NCI-H146 treated with DMSO at 0.1 percent for 48 hours (cell line): ENCODE measurements around the gene WDR86.

Experiments
- DNase-seq: peaks from one replicate; lab custom pipeline; 2025; ENCODE audit not compliant: unreplicated experiment; lab: John Stamatoyannopoulos, UW

The WDR86 gene, protein sequence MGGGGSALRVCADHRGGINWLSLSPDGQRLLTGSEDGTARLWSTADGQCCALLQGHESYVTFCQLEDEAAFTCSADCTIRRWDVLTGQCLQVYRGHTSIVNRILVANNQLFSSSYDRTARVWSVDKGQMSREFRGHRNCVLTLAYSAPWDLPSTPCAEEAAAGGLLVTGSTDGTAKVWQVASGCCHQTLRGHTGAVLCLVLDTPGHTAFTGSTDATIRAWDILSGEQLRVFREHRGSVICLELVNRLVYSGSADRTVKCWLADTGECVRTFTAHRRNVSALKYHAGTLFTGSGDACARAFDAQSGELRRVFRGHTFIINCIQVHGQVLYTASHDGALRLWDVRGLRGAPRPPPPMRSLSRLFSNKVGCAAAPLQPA

DNA sequence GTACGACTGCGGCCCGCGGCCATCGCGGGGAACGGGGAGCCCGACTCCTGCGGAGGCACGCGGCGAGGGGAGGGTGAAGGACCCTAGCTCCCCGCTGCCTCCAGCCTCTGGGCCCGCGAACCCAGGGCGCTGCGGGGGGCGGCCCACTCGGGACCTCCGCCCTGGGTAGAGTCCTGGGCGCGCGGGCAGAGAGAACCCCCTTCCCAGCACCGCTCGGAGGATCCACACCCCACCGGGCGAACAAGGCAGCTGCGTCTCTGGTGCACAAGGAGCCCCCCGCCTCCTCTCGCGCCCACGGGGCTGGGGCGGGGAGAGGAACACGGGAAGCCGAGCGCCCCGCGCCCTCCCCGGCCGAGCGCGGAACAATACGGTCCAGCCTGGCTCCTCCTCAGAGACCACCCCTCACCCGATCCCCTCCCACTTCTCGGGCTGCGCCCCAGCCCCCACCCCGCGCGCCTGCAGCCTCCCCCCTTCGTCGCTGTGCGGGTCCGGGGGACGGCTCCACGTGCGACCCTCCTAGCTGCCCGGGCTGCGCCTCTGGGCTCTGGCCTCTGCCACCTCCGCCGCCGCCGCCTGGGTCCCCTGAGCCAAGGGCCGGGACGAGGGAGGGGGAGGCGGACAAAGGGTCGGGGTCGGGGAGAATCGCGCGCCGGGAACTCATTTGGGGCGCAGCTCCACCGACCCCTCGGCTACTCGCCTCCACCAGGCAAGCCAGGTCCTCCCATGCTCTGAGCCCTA, at the start of gene WDR86:
Gene WDR86 (minus strand): TSS at position 372 of the 738 bp plus-strand sequence. CDS start 449 bp downstream, outside the sequence.
- DNase-seq = no peak

DNA sequence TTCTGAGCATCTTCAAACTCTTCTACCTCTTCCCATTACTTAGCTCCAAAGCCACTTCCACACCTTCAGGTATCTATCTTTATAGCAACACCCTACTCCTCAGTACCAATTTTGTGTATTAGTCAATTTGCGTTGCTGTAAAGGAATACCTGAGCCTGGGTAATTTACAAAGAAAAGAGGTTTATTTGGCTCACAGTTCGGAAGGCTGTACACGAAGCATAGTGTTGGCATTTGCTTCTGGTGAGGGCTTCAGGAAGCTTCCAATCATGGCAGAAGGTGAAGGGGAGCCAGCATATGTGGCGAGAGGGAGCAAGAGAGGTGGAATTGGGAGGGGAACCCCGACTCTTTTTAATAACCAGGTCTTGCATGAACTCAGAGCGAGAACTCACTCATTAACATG, 47.7 kb upstream of the WDR86 start:
- DNase-seq = no peak

DNA sequence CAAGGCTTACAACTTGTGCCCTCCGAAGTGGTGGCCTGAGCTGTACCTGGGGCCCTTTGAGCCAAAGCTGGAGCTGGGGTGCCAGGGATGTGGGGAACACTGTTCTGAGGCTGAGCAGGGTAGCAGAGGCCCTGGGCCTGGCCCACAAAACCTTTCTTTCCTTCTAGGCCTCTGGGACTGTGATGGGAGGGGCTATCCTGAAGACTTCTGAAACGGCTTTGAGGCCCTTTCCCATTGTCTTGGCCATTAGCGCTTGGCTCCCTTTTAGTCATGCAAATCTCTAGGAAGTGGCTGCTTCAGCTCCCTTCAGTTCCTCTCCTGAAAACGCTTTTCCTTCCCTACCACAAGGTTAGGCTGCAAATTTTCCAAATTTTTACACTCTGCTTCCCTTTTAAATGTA, 46.9 kb upstream of the WDR86 start:
- DNase-seq = no peak

DNA sequence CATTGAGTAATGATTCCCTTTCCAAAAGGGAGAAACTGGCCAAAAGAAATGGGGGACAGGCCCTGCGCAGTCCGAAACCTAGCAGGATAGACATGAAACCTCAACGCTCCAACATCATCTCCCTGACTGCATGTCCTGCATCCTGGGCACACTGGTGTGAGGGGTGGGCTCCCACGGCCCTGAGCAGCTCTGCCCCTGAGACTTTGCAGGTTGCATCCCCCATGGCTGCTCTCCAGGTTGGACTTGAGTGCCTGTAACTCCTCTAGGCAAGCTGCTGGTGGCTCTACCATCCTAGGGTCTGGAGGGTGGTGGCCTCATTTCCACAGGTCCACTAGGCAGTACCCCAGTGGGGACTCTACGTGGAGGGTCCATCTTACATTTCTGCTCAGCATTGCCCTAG, 46.4 kb upstream of the WDR86 start:
- no peak for DNase-seq

DNA sequence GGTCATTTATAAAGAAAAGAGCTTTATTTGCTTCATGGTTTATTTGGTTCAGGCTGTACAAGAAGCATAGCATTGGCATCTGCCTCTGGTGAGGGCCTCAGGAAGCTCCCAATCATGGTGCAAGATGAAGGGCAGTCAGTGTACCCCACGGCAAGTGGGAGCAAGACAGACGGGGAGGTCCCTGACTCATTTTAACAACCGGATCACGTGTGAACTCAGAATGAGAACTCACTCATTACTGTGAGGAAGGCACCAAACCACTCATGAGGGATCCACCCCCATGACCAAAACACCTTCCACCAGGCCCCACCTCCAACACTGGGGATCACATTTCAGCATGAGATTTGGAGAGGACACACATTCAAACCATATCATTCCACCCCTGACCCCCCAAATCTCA, 45.9 kb upstream of the WDR86 start:
- no peak for DNase-seq

DNA sequence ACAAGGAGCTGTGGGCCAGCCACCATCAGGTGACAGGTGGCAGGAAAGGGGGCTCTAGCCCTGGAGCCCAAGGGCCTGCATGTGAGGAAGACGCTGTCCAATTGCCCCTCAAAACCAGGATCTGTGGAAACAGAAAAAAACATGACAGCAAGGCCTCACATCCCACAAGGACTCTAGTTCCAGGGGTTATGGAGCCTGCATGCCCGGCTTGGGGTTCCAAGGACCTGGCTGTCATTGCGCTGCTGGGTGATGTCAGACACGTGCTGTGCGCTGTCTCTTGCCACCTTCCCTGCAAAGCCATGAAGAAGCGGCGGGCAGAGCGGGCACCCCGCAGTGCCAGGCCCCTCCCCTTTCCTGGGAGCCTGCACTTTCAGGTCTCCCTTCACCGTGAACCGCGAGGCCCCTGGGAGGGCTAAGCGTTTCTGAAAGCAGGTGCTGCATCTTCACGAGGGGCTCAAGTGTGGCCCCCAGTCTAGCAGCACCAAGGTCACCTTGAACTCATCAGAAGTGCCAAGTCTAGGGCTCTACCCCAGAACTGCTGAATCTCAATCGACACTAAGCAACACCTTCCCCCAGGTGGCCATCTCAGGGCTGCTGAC, 45.2 kb upstream of the WDR86 start:
- no peak for DNase-seq

DNA sequence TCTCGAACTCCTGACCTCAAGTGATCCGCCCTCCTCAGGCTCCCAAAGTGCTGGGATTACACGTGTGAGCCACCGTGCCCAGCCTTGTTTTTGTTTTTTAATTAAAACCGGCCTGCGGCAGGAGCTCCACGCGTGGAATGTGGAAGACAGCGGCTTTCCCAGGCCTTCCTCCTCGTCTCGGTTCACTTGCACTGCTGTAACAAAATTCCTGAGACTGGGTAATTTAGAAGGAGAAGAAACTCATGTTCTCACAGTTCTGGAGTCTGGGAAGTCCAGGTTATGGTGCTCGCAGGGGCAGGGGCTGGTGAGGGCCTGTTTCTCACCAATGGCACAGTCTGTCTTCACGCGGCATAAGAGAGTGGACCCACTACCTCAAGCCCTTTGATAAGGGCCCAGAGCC, 44.5 kb upstream of the WDR86 start:
- DNase-seq = no peak

DNA sequence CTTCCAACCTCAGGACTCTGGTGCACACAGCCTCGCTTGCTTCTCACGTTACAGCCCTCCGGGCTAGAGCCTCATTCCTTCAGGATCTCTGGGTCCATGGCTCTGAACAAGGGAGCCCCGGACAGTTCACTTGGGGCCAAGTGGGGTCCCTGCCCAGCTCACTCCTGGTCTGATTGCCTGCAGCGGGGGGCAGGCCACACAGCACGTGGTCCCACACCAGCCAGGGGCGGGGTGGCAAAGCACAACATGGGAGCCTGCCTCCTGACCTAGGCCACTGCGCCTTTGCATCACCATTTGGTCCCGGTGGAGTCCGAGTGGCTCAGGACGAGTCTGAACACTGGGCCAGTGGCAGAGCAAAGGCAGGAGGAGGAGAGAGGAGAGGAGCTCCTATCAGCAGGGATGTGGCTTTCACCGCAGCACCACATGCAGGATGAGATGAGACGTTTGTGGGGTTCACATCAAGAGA, 43.5 kb upstream of the WDR86 start:
- DNase-seq = no peak

DNA sequence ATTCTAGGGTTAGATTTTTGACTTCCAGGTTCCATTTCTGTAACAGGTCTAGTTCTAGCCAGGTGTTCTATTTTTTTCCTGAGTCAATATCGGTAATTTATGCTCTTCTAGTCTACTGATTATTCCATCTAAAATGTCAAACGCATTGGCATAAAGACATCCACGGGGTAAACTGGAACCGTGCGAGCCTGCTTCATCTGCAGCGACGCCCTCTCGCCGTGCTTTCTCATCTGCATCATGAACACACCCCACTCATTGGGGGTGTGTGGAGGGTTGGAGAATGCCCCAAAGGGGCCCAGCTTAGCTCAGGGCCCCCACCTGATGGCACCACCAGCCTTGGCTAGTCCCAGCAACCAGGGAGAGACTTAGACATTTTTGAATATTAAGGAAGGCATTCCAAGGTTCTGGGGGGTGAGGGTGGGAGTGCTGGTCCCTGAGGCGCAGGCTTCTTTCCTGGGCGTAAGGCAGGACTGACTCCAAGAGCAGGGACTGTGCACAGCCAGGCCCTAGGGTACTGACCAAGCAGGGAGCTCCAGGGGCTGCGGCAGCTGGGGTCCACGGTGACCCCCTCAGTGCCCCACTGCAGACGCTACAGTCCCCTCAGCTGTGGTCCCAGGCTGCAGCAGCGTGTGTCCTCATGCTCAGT, 43.0 kb upstream of the WDR86 start:
- DNase-seq = no peak

DNA sequence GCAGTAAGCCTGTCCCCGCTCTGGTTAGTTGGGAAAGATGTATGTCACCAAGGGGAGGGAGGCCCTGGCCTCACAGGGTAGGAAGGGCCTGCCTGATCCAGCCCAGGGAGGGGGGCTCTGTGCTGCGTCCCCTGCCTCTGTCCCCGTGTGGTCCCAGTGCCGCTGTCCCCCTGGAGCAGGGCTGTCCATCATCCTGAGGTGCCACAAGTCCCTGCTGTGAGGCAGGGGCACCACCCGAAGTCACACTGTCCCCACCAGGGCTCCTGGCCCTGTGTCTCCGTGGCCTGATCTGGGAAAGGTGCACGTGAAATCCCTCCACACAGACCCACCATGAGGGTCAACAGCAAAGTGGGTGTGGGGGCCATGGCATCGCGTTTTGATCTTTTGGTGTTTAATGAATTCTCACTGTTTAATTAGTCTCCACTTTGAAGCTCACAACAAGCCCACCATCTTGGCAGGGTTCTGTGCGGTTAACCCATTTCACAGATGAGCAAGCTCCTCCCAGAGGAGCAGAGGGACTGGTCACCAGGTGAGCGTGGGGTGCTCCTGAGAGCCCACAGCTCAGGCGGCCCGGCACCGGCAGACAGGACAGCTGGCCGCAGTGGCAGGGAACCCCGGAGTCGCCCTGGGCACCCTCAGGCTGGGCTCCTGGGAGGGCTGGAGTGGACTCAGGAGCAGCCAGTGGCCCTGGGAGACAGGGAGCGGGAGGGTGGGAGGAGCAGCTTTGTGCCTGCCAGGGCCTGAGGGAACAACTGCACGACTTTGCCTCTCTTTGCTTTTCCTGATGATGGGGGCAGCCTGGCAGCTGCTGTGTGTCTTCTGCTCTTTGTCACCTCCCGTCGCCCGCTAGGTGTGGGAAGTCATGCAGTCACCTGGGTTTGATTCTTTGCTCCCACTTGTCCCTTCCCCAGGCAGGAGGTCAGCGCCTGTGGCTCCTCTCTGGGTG, 42.1 kb upstream of the WDR86 start:
- no peak for DNase-seq

DNA sequence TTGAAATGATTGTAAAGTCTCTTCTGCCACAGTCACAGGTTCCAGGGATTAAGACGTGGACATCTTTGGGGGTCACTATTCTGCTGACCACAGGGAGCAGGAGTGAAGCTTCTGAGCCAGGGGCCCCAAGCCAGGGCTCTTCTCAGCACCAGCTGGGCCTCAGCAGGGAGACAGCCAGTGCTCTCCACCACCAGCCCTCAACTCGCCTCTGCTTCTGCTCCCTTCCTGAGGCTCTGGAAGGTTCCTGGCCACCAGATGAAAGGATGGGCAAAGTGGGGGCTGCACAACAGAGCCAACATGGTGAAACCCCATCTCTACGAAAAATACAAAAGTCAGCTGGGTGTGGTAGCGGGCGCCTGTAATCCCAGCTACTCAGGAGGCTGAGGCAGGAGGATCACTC, 41.3 kb upstream of the WDR86 start:
- no peak for DNase-seq

DNA sequence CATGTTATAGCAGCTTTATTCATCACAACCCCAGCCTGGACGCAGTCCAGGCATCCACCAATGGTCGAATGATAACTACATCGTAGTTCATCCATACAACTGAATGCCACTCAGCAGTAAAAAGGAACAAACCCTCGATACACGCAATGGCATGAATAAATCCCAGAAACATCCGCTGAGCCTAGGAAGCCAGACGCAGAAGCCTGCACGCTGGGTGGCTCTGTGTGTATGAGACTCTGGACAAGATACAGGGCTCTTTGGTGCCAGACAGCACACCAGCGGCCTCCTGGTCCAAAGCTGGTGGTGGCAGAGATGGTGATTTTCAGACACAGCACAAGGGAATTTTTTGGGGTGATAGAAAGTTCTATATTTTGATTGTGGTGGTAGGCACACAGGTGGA, 40.2 kb upstream of the WDR86 start:
- no peak for DNase-seq

DNA sequence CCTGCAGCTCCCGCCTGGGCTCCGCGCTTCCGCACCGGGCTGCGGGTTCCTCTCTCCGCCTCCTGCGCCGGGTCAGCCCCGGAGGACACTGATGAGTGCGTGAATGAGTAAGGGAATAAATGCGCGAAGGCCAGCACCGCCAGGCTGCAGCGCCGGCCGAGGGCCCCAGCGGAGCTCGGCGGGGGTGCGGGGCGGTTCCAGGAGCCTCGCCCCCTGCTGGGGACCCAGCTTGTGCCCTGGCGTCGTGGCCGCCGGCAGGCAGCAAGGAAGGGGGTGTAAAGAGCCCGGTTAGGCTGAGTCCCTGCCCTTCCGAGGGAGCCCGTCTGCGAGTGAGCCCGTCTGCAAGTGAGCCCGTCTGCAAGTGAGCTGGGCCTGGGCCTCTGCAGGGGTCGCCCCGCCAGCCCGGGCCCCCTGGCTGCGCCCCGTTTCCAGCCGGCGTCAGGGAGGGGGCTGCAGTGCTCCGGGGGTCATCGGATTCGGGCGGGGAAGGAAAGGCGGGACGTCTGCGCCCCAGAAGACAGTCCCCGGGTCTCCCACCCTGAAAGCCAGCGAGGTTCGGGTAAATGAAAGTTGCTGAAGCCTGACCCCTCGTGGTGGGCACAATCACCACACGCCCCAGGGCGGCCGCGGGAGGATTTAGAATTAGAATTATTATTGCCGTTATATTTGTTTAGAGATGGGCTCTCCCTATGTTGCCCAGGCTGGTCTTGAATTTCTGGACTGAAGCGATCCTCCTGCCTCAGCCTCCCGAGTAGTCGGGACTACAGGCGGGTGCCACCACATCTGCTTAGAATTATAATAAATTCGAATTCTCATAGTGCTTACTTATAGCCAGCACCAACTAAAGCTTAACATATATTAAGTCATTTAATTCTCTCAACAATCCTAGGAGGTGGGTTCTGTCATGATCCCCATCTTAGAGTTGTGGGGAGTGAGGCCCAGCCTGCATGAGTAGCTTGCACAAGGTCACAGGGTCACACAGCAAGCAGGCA, 38.7 kb upstream of the WDR86 start:
- no peak for DNase-seq

DNA sequence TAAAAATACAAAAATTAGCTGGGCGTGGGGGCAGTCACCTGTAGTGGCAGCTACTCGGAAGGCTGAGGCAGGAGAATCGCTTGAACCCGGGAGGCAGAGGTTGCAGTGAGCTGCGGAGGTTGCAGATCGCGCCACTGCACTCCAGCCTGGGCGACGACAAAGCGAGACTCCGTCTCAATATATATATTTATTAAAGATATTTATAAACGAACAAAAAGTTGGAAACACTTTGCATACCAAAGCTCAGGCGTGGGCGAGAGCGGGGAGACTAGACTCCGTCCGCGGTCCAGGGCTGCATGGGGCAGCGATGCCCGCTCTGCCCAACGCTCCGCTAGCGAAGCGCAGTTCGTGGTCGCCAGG, 38.0 kb upstream of the WDR86 start:
- DNase-seq = no peak

DNA sequence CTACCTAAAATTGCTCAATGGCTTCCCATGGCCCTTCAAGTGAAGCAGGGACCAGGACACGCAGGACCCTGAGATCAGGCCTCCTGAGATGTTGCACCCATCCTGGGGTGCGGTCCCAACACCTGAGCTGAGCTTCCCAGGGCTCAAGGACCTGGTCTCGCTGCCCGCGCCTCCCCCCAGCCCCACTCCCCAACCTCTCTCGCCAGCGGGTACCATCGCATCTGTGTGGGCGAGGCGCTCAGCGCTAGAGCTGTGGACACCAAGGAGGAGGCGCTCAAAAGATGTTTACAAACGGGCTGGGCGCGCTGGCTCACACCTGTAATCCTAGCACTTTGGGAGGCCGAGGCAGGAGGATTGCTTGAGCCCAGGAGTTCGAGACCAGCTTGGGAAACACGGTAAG, 37.5 kb upstream of the WDR86 start:
- DNase-seq = no peak

DNA sequence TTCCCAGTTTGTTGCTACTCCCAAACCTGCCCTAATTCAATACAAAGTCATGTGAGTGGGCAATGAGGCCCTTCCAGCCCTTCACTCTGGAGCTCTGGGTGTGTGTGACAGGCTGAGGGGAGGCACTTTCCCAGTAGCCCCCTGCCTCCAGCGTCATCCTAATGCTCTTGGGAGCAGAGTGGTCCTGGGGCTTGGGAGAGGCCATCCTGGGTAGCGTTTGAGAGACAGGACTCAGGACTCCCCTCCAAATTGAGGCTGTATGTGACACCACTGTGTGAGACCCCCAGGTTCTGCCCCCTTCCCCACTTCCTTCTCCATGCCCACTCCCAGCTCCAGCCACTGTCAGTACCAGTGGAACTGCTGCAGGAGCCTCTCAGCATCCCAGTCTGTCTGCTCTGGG, 36.6 kb upstream of the WDR86 start:
- no peak for DNase-seq

DNA sequence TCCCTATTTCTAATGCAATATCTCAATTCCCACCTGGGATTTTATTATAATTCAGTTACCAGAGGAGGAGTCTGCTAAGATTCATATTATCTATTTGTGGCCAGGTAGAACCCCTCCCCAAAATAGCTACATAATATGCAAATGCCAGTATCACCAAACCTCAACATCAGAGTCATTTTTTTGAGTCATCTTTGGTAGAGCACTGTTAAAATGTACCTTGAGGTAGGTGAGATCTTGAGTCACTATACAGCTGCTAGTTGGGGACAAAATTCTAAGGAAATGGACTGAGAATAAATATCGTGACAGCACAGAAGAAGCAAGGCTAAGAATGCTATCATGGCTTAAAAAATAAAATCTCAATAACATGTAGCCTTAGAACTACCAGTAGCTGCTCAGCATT, 34.8 kb upstream of the WDR86 start:
- DNase-seq = no peak

DNA sequence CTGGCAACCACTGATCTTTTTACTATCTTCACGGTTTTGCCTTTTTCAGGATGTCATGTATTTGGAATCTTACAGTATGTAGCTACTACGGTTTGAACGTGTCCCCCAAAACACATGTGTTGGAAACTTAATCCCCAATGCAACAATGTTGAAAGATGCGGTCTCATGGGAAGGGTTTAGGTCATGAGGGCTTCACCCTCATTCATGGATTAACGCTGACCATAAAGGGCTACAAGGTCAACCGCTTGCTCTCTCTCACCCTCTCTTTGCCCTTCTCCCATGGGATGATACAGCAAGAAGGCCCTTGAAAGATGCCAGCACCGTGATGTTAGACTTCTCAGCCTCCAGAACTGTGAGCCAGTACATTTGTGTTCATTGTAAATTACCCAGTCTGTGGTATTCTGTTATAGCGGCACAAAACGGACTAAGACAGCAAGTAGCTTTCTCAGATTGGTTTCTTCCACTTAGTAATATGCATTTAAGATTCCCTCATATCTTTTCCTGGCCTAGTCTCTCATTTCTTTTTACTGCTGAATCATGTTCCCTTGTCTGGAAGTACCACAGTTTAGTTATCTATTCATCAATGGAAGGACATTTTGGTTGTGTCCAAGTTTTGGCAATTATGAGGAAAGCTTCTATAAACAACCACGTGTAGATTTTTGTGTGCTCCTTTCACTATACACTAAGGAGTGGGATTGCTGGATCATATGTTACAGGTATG, 33.1 kb upstream of the WDR86 start:
- DNase-seq = no peak
